PC-9 (cell line): Measurements from ENCODE around the gene GULP1. TPM values are rescaled to one million over a fixed set of nuclear protein-coding genes. Genes with fewer than 3 reads are reported as not detected.

Experiments used
- BruUV-seq: library from RNA; stranded (reverse); fragments of 400-500 nt; replicated peaks from 2 replicates; lab custom pipeline; 2021; lab: Mats Ljungman, UMichigan
- CTCF ChIA-PET: fragments of 300-600 bp; sonication (Branson Sonifier 250); formaldehyde crosslinking; loops from one replicate; lab custom pipeline; 2022; ENCODE audit warnings: antibody characterized with exemption; lab: Charles Lee
- POLR2A ChIA-PET: fragments of 300-600 bp; sonication (Branson Sonifier 250); formaldehyde crosslinking; loops from one replicate; lab custom pipeline; 2022; ENCODE audit warnings: antibody characterized with exemption; ENCODE audit not compliant: unreplicated experiment; lab: Charles Lee
- DNase-seq, 2 experiments: peaks; one replicate each; pipeline versions ENCODE4 v3.0.0 to v3.0.0-alpha.2; 2015 to 2022; ENCODE audit warnings: mixed read lengths in 1 of 2
- H2AFZ ChIP-seq: fragments of 200-600 bp; sonication (generic); 2 replicates; pipeline ENCODE4 v1.8.1; 2017; ENCODE audit warnings: antibody characterized with exemption
- H3F3A ChIP-seq: fragments of 200-600 bp; sonication (generic); 2 replicates; pipeline ENCODE4 v1.8.1; 2017; ENCODE audit warnings: antibody characterized with exemption, mild to moderate bottlenecking, low read depth; ENCODE audit not compliant: insufficient read depth
- H3K27ac ChIP-seq: fragments of 200-600 bp; sonication (generic); 2 replicates; pipeline ENCODE4 v1.6.1; 2016; ENCODE audit warnings: mixed run types
- H3K27me3 ChIP-seq: fragments of 200-600 bp; sonication (generic); 2 replicates; pipeline ENCODE4 v1.6.1; 2016; ENCODE audit warnings: low read depth, mixed run types; ENCODE audit not compliant: insufficient read depth
- H3K36me3 ChIP-seq: fragments of 200-600 bp; sonication (generic); 2 replicates; pipeline ENCODE4 v1.6.1; 2016; ENCODE audit warnings: low read depth, mixed run types
- H3K4me1 ChIP-seq: fragments of 200-600 bp; sonication (generic); replicated peaks from 2 replicates; pipeline ENCODE4 v1.6.1; 2016; ENCODE audit warnings: mixed run types; ENCODE audit not compliant: insufficient read depth
- H3K4me2 ChIP-seq: fragments of 200-600 bp; sonication (generic); 2 replicates; pipeline ENCODE4 v1.6.1; 2017; ENCODE audit warnings: mixed run types
- H3K4me3 ChIP-seq: fragments of 200-600 bp; sonication (generic); 2 replicates; pipeline ENCODE4 v1.6.1; 2016; ENCODE audit warnings: mixed run types
- H3K79me2 ChIP-seq: fragments of 200-600 bp; sonication (generic); 2 replicates; pipeline ENCODE4 v1.6.1; 2017; ENCODE audit warnings: low read depth, mixed run types
- H3K9me2 ChIP-seq: fragments of 200-600 bp; sonication (generic); 2 replicates; pipeline ENCODE4 v1.8.1; 2017; ENCODE audit warnings: mild to moderate bottlenecking; ENCODE audit not compliant: insufficient read depth
- H3K9me3 ChIP-seq: fragments of 200-600 bp; sonication (generic); 2 replicates; pipeline ENCODE4 v1.8.1; 2016; ENCODE audit warnings: low read depth; ENCODE audit not compliant: insufficient read depth
- H4K20me1 ChIP-seq: fragments of 200-600 bp; sonication (generic); 2 replicates; pipeline ENCODE4 v1.8.1; 2017; ENCODE audit not compliant: insufficient read depth
- EZH2 ChIP-seq: fragments of 200-600 bp; sonication (generic); IDR thresholded peaks from 2 replicates; pipeline ENCODE4 v1.8.0; 2017; ENCODE audit warnings: antibody characterized with exemption, low read depth
- intact Hi-C: fragments of 100-400 bp; cut with micrococcal nuclease; formaldehyde crosslinking; loops from one replicate; pipeline ENCODE4 v1.10.0; 2022; ENCODE audit not compliant: unreplicated experiment
- total RNA-seq: library from RNA; stranded (reverse); gene quantifications from 2 replicates; pipeline ENCODE4 v1.2.3, GENCODE V29; 2021
- TF ChIP-seq, protein P1 (sequence below): fragments of 200-600 bp; sonication (generic); conservative IDR thresholded peaks from 2 replicates; pipeline ENCODE4 v1.6.1; 2017; ENCODE audit warnings: mixed run types, antibody characterized with exemption, mild to moderate bottlenecking, moderate library complexity

GULP1 gene
- total RNA-seq, 1 experiment from 2014 or later: 38.0 TPM

DNA sequence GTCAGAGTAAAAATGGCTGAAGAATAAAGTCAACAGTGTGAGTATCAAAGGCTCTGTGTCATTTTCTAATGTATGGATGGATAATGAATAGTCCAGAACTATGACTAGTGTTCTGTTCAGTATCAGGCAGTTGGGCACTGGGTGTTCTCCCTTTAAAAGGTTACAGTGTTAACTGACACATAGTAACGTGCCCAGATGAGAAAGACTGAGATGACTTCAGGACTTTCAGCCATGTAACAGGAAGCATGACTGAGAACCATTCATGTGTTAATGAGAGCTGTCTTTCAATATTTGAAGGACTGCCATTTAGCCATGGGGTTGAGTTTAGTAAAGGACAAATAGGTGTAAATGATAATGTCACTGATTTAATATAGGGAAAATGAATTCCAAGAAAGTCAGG lies 187.1 kb downstream of the GULP1 start:
- H3K9me3 ChIP-seq: no peaks in the 10 kb centered on the region
- no peaks in the 10 kb centered on the region for H3K9me2 ChIP-seq
- no TSS peak for BruUV-seq
- no peaks in the 10 kb centered on the region for H3F3A ChIP-seq
- no peaks in the 10 kb centered on the region for H3K4me1 ChIP-seq
- ChIA-PET POLR2A (no interaction called here), CTCF (no interaction called here)
- TF ChIP-seq, protein P1, sequence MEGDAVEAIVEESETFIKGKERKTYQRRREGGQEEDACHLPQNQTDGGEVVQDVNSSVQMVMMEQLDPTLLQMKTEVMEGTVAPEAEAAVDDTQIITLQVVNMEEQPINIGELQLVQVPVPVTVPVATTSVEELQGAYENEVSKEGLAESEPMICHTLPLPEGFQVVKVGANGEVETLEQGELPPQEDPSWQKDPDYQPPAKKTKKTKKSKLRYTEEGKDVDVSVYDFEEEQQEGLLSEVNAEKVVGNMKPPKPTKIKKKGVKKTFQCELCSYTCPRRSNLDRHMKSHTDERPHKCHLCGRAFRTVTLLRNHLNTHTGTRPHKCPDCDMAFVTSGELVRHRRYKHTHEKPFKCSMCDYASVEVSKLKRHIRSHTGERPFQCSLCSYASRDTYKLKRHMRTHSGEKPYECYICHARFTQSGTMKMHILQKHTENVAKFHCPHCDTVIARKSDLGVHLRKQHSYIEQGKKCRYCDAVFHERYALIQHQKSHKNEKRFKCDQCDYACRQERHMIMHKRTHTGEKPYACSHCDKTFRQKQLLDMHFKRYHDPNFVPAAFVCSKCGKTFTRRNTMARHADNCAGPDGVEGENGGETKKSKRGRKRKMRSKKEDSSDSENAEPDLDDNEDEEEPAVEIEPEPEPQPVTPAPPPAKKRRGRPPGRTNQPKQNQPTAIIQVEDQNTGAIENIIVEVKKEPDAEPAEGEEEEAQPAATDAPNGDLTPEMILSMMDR: no peak
- TF ChIP-seq EZH2: no peak
- H3K27me3 ChIP-seq: no peaks in the 10 kb centered on the region
- intact Hi-C loops: no loop called here
- no peak overlapping the region for H3K4me3 ChIP-seq
- no peaks in the 10 kb centered on the region for H3K79me2 ChIP-seq
- no peaks in the 10 kb centered on the region for H4K20me1 ChIP-seq
- no peak overlapping the region for H3K4me2 ChIP-seq
- no peak overlapping the region for H3K27ac ChIP-seq
- no peaks in the 10 kb centered on the region for H3K36me3 ChIP-seq
- no peak for DNase-seq
- no peak overlapping the region for H2AFZ ChIP-seq

DNA sequence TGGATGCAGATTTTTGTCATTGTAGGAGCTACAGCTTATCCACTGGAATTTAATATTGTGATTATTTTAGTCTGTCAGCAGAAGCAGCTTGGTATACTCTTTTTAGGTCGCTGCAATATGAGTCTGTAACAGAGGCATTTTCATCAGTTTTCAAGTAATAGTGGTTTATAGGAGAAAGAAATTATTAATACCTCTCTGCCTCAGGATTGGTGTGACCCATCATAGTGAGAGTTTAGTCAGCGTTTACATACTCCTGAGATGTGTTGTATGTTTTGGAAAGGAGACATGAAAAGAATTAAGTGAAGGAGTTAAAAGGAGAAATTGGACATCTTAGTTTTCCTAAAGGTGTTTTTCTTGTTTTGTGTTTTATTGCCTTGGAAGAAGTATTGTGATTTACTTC lies 189.8 kb downstream of the GULP1 start:
- Histone ChIP-seq H3K4me1 (no peaks in the 10 kb centered on the region), H3K27ac (no peak overlapping the region), H3K9me3 (no peaks in the 10 kb centered on the region), H3K36me3 (no peaks in the 10 kb centered on the region), H3K79me2 (no peaks in the 10 kb centered on the region), H3K9me2 (no peaks in the 10 kb centered on the region), H3K27me3 (no peaks in the 10 kb centered on the region), H2AFZ (no peak overlapping the region), H4K20me1 (no peaks in the 10 kb centered on the region), H3K4me2 (no peak overlapping the region), H3K4me3 (no peak overlapping the region), H3F3A (no peaks in the 10 kb centered on the region)
- TF ChIP-seq, protein P1: no peak
- ChIA-PET CTCF (no interaction called here), POLR2A (no interaction called here)
- no TSS peak for BruUV-seq
- DNase-seq: no peak
- intact Hi-C loops: no loop called here

DNA sequence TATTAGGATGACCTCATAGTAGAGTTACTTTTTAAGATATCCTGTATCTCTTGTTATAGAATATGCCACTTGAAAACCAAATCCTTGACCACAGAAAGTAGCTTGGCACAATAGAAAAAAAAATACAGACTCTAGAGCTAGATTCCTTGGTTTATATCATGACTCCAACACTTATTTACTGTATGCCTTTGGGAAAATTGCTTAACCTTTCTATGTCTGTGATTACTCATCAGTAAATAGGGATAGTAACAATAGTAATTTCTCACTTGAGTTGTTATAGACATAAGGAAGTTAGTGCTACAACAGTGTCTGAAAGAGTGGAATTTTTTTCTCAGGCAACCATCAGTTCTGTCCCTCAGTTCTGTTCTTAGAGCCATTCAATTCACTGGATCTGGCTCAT lies 193.8 kb downstream of the GULP1 start:
- Histone ChIP-seq H3K9me3 (no peaks in the 10 kb centered on the region), H3K27ac (no peak overlapping the region), H3K4me3 (no peak overlapping the region), H2AFZ (no peak overlapping the region), H3F3A (no peaks in the 10 kb centered on the region), H3K27me3 (no peaks in the 10 kb centered on the region), H3K4me2 (no peak overlapping the region), H3K36me3 (no peaks in the 10 kb centered on the region), H3K79me2 (no peaks in the 10 kb centered on the region), H4K20me1 (no peaks in the 10 kb centered on the region), H3K4me1 (no peaks in the 10 kb centered on the region), H3K9me2 (no peaks in the 10 kb centered on the region)
- intact Hi-C loops: no loop called here
- no peak for TF ChIP-seq EZH2
- TF ChIP-seq, protein P1: no peak
- POLR2A ChIA-PET: interaction anchor here (0.6 kb wide), 1 partner anchor 193 kb away, joined by 5 read pairs; no protein-coding TSS in a partner anchor
- DNase-seq: no peak
- BruUV-seq: no TSS peak
- CTCF ChIA-PET: no interaction called here
